Liver (tissue), 3 donors: ENCODE data around the gene PDLIM7.

Source experiments
- ATF3 ChIP-seq: IDR thresholded peaks from 2 replicates; pipeline ENCODE4 v1.6.1; 2016; ENCODE audit warnings: antibody characterized with exemption
- CTCF ChIP-seq: fragments of 150-350 bp; IDR thresholded peaks from 2 replicates; pipeline ENCODE4 v1.5.1; 2017; ENCODE audit warnings: improper control_type of control experiment, low read depth, low read length; ENCODE audit not compliant: missing input control
- FOXA1 ChIP-seq: IDR thresholded peaks from 2 replicates; pipeline ENCODE4 v1.6.1; 2016; ENCODE audit warnings: antibody characterized with exemption
- HNF4A ChIP-seq, 2 donors: conservative IDR thresholded peaks; 2 replicates each; pipeline ENCODE4 v1.6.1; 2016; ENCODE audit warnings: antibody characterized with exemption in 2 of 2, mild to moderate bottlenecking in 2 of 2
- HNF4G ChIP-seq: IDR thresholded peaks from 2 replicates; pipeline ENCODE4 v1.6.1; 2016; ENCODE audit warnings: antibody characterized with exemption
- JUND ChIP-seq, 2 donors: IDR thresholded peaks; 2 replicates each; pipeline ENCODE4 v1.6.1; 2016; ENCODE audit warnings: antibody characterized with exemption in 2 of 2
- MAX ChIP-seq: IDR thresholded peaks from 2 replicates; pipeline ENCODE4 v1.6.1; 2016; ENCODE audit warnings: antibody characterized with exemption
- RAD21 ChIP-seq, 2 donors: IDR thresholded peaks; 2 replicates each; pipeline ENCODE4 v1.6.1; 2016; ENCODE audit warnings: antibody characterized with exemption in 2 of 2, mild to moderate bottlenecking in 2 of 2
- REST ChIP-seq: IDR thresholded peaks from 2 replicates; pipeline ENCODE4 v1.6.1; 2016; ENCODE audit warnings: antibody characterized with exemption, mild to moderate bottlenecking
- RXRA ChIP-seq, 2 donors: IDR thresholded peaks; 2 replicates each; pipeline ENCODE4 v1.6.1; 2017 to 2018; ENCODE audit warnings: antibody characterized with exemption in 2 of 2, mild to moderate bottlenecking in 1 of 2
- TAF1 ChIP-seq: conservative IDR thresholded peaks from 2 replicates; pipeline ENCODE4 v1.6.1; 2016; ENCODE audit warnings: antibody characterized with exemption, mild to moderate bottlenecking
- ZBTB33 ChIP-seq: IDR thresholded peaks from 2 replicates; pipeline ENCODE4 v1.6.1; 2016; ENCODE audit warnings: antibody characterized with exemption
- donor health status: healthy.
- donor health status: healthy.

- TF ChIP-seq HNF4A (conservative IDR thresholded peaks at IDR 0.05) (no peak), CTCF (no peak), REST (no peak), RXRA (IDR thresholded peaks at IDR 0.05) (no peak), FOXA1 (no peak), ATF3 (no peak), RAD21 (IDR thresholded peaks at IDR 0.05) (no peak), HNF4G (no peak), JUND (IDR thresholded peaks at IDR 0.05) (no peak), MAX (no peak), TAF1 (no peak), ZBTB33 (no peak)
Observed at GRCh38 chr5:177531209-177531940, 34.0 kb upstream of the PDLIM7 start.
